ENCODE results near the gene DOCK3.

The DOCK3 gene

GRCh38 chr3:50657816-50658215 lies 16.9 kb upstream of the DOCK3 start:
- H2AFZ ChIP-seq (ENCODE audit: low read length): no peak overlapping the region
- no peak for DNase-seq
- H3K36me3 ChIP-seq (replicated peaks; ENCODE audit: insufficient read depth, low read length): no peaks in the 10 kb centered on the region
- no peaks in the 10 kb centered on the region for H3F3A ChIP-seq (ENCODE audit: insufficient read depth, low read length)
- no peaks in the 10 kb centered on the region for H3K79me2 ChIP-seq (ENCODE audit: low read length)
- no peak overlapping the region for H3K4me2 ChIP-seq (ENCODE audit: low read depth, low read length)
- H3K27me3 ChIP-seq (replicated peaks; ENCODE audit: insufficient read depth, low read length): no peaks in the 10 kb centered on the region
- H3K9ac ChIP-seq (ENCODE audit: low read length): no peak overlapping the region
- no peaks in the 10 kb centered on the region for H3K4me1 ChIP-seq (ENCODE audit: low read length)
- H3K9me3 ChIP-seq (replicated peaks; ENCODE audit: insufficient read depth, low read length): no peaks in the 10 kb centered on the region
- H3K9me2 ChIP-seq (replicated peaks; ENCODE audit: insufficient read depth, low read length): no peaks in the 10 kb centered on the region
- TF ChIP-seq EZH2phosphoT487 (IDR thresholded peaks at IDR 0.05; ENCODE audit: low read length): no peak
- no peak for TF ChIP-seq CTCF (IDR thresholded peaks at IDR 0.05; ENCODE audit: low read length)
- TF ChIP-seq EZH2 (optimal IDR thresholded peaks at IDR 0.05; ENCODE audit: low read depth, low read length): no peak
- H3K4me3 ChIP-seq (ENCODE audit: low read length): no peak overlapping the region
- H4K20me1 ChIP-seq (ENCODE audit: insufficient read depth, low read length): no peaks in the 10 kb centered on the region
- no peak overlapping the region for H3K27ac ChIP-seq (ENCODE audit: low read length)

GRCh38 chr3:50658416-50658815 lies 16.3 kb upstream of the DOCK3 start:
- no peaks in the 10 kb centered on the region for H3K9me2 ChIP-seq (replicated peaks; ENCODE audit: insufficient read depth, low read length)
- no peak overlapping the region for H3K27ac ChIP-seq (ENCODE audit: low read length)
- no peak overlapping the region for H3K4me2 ChIP-seq (ENCODE audit: low read depth, low read length)
- H3K4me1 ChIP-seq (ENCODE audit: low read length): no peaks in the 10 kb centered on the region
- no peaks in the 10 kb centered on the region for H3K36me3 ChIP-seq (replicated peaks; ENCODE audit: insufficient read depth, low read length)
- H2AFZ ChIP-seq (ENCODE audit: low read length): no peak overlapping the region
- TF ChIP-seq EZH2phosphoT487 (IDR thresholded peaks at IDR 0.05; ENCODE audit: low read length): no peak
- no peak for TF ChIP-seq EZH2 (optimal IDR thresholded peaks at IDR 0.05; ENCODE audit: low read depth, low read length)
- TF ChIP-seq CTCF (IDR thresholded peaks at IDR 0.05; ENCODE audit: low read length): no peak
- H3K4me3 ChIP-seq (ENCODE audit: low read length): no peak overlapping the region
- H3K9me3 ChIP-seq (replicated peaks; ENCODE audit: insufficient read depth, low read length): no peaks in the 10 kb centered on the region
- H3K79me2 ChIP-seq (ENCODE audit: low read length): no peaks in the 10 kb centered on the region
- H3F3A ChIP-seq (ENCODE audit: insufficient read depth, low read length): no peaks in the 10 kb centered on the region
- no peak overlapping the region for H3K9ac ChIP-seq (ENCODE audit: low read length)
- no peaks in the 10 kb centered on the region for H4K20me1 ChIP-seq (ENCODE audit: insufficient read depth, low read length)
- DNase-seq: no peak
- H3K27me3 ChIP-seq (replicated peaks; ENCODE audit: insufficient read depth, low read length): no peaks in the 10 kb centered on the region

- H3K79me2 ChIP-seq (ENCODE audit: low read length): no peaks in the 10 kb centered on the region
- no peaks in the 10 kb centered on the region for H3K9me3 ChIP-seq (replicated peaks; ENCODE audit: insufficient read depth, low read length)
- H3K4me3 ChIP-seq (ENCODE audit: low read length): no peak overlapping the region
- H3K27ac ChIP-seq (ENCODE audit: low read length): no peak overlapping the region
- H3K27me3 ChIP-seq (replicated peaks; ENCODE audit: insufficient read depth, low read length): no peaks in the 10 kb centered on the region
- no peaks in the 10 kb centered on the region for H3F3A ChIP-seq (ENCODE audit: insufficient read depth, low read length)
- H3K4me1 ChIP-seq (ENCODE audit: low read length): no peaks in the 10 kb centered on the region
- no peak for DNase-seq
- no peak overlapping the region for H3K9ac ChIP-seq (ENCODE audit: low read length)
- H3K36me3 ChIP-seq (replicated peaks; ENCODE audit: insufficient read depth, low read length): no peaks in the 10 kb centered on the region
- no peak for TF ChIP-seq CTCF (IDR thresholded peaks at IDR 0.05; ENCODE audit: low read length)
- TF ChIP-seq EZH2 (optimal IDR thresholded peaks at IDR 0.05; ENCODE audit: low read depth, low read length): no peak
- no peak for TF ChIP-seq EZH2phosphoT487 (IDR thresholded peaks at IDR 0.05; ENCODE audit: low read length)
- H2AFZ ChIP-seq (ENCODE audit: low read length): no peak overlapping the region
- H3K9me2 ChIP-seq (replicated peaks; ENCODE audit: insufficient read depth, low read length): no peaks in the 10 kb centered on the region
- no peaks in the 10 kb centered on the region for H4K20me1 ChIP-seq (ENCODE audit: insufficient read depth, low read length)
- H3K4me2 ChIP-seq (ENCODE audit: low read depth, low read length): no peak overlapping the region
Observed at GRCh38 chr3:50658831-50659230, 15.9 kb upstream of the DOCK3 start.
